Measurements from ENCODE around the gene C11orf91. TPM values are rescaled to one million over a fixed set of nuclear protein-coding genes. Genes with fewer than 3 reads are reported as not detected.

Gene C11orf91
- total and polyA plus RNA-seq, 2 donors (not counting 3 experiments of a cell fraction or from before 2014, with no cell fraction given) = 0.94 to 2.1 TPM

DNA sequence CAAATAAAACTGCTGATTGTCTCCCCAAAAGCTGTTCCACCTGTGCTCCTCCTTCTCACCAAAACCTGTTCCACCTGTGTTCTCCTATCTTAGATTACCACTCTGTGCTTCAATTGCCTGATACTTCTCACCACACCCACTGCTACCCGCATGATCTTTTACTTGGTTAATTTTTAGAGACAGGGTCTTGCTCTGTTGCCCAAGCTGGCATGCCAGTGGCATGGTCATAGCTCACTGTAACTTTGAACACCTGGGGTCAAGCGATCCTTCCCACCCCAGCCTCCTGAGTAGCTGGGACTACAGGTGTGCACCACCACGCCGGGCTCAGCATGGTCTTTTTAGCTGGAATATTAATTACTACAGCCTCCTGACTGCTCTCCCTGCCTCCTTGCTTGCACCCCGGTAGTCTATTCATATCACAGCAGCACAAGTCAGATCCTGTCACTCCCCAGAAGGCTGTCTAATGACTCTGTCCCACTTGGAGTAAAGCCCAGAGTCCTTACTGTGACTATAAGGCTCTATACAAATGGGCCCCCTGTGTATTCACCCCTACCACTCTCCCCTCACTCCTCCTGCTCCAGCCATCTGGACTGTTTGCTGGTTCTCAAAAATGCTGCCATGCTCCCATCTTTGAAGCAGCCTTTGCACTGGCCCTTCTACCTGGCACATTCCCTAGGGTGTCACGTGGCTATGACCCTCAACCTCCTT, 3.5 kb downstream of the C11orf91 start:
- POLR2A ChIA-PET = no interaction called here
- H3K4me3 ChIP-seq (replicated peaks in 1 of 3; ENCODE audit: insufficient read depth in 1 of 3, low read depth in 1 of 3, low read length in 3 of 3) = no peak overlapping the region
- CTCF ChIA-PET = interaction anchor here (1.4 kb wide), 1 partner anchor 45 kb away, joined by 9 read pairs; no protein-coding TSS in a partner anchor
- intact Hi-C loops (cut with micrococcal nuclease) (no loop called here), dilution Hi-C loops (cut with MboI; ENCODE audit: extremely low pct_ligation_motif_present, low sequenced_read_pairs) (no loop called here)
- no peaks in the 10 kb centered on the region for H3K9me3 ChIP-seq (replicated peaks; ENCODE audit: control insufficient read depth, insufficient read depth, low read length)
- TF ChIP-seq, protein P1, sequence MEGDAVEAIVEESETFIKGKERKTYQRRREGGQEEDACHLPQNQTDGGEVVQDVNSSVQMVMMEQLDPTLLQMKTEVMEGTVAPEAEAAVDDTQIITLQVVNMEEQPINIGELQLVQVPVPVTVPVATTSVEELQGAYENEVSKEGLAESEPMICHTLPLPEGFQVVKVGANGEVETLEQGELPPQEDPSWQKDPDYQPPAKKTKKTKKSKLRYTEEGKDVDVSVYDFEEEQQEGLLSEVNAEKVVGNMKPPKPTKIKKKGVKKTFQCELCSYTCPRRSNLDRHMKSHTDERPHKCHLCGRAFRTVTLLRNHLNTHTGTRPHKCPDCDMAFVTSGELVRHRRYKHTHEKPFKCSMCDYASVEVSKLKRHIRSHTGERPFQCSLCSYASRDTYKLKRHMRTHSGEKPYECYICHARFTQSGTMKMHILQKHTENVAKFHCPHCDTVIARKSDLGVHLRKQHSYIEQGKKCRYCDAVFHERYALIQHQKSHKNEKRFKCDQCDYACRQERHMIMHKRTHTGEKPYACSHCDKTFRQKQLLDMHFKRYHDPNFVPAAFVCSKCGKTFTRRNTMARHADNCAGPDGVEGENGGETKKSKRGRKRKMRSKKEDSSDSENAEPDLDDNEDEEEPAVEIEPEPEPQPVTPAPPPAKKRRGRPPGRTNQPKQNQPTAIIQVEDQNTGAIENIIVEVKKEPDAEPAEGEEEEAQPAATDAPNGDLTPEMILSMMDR (IDR thresholded peaks at IDR 0.05; ENCODE audit: extremely low read depth in 1 of 2, insufficient read depth in 1 of 2, low read depth in 1 of 2, low read length in 2 of 2) = no peak
- no peak for TF ChIP-seq MYC (IDR thresholded peaks at IDR 0.05; ENCODE audit: low read depth, low read length)
- DNase-seq (ENCODE audit: low read depth, low spot score) (no peak), FAIRE-seq (no peak)
- no peaks in the 10 kb centered on the region for H4K20me1 ChIP-seq (replicated peaks; ENCODE audit: control insufficient read depth, extremely low read depth, insufficient read depth, low read length)
- BruUV-seq (replicated peaks) = no TSS peak
- H3K4me1 ChIP-seq (ENCODE audit: control insufficient read depth, extremely low read depth, insufficient read depth, low read length) = peaks cover 47% of the 10 kb centered on the region
- H3K27me3 ChIP-seq (ENCODE audit: control insufficient read depth in 2 of 2, insufficient read depth in 2 of 2, low read length in 2 of 2) = no peaks in the 10 kb centered on the region
- H3K27ac ChIP-seq (ENCODE audit: insufficient read depth, low read depth, low read length) = no peak overlapping the region
- H3K36me3 ChIP-seq (ENCODE audit: control insufficient read depth in 2 of 2, extremely low read depth in 1 of 2, insufficient read depth in 2 of 2, low read length in 2 of 2) = no peaks in the 10 kb centered on the region
- H3K79me2 ChIP-seq (ENCODE audit: control insufficient read depth, insufficient read depth, low read length) = no peaks in the 10 kb centered on the region
- H2AFZ ChIP-seq (ENCODE audit: low read depth, low read length) = no peak overlapping the region
- H3K9ac ChIP-seq (replicated peaks; ENCODE audit: extremely low read depth, insufficient read depth, low read length) = no peak overlapping the region
- no peak overlapping the region for H3K4me2 ChIP-seq (ENCODE audit: insufficient read depth, low read length)
- no peaks in the 10 kb centered on the region for H3K9me1 ChIP-seq (replicated peaks; ENCODE audit: control insufficient read depth, extremely low read depth, insufficient read depth, low read length)

DNA sequence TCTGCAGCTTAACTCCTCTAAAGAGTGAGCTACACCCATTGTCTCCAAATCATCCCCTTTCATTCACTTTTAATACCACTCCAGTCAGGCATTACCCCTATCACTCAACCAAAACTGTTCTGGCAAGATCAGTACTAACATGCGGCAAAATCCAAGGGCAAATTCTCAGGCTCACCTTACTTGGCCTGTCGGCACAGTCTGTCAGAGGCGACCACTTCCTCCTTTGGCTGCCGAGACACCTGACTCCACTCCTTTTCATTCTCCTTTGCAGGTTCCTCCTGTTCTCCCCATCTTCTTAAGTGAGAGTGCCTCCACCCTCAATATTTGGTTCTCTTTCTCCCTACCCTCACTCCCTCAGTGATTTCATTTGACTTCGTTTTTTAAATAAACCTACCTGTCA, 4.2 kb downstream of the C11orf91 start:
- TF ChIP-seq POLR2AphosphoS5 (IDR thresholded peaks at IDR 0.05; ENCODE audit: insufficient read depth, low read depth, low read length) (no peak), MYC (IDR thresholded peaks at IDR 0.05; ENCODE audit: low read depth, low read length) (no peak), GATA2 (IDR thresholded peaks at IDR 0.05; ENCODE audit: insufficient read depth, insufficient read length, low read depth, low read length) (no peak), POLR2A (IDR thresholded peaks at IDR 0.05; ENCODE audit: low read depth, low read length) (no peak), EZH2 (IDR thresholded peaks at IDR 0.05; ENCODE audit: borderline replicate concordance, low read depth, low read length, severe bottlenecking) (no peak), FOS (IDR thresholded peaks at IDR 0.05; ENCODE audit: borderline replicate concordance, insufficient read depth, low read length) (no peak), JUN (IDR thresholded peaks at IDR 0.05; ENCODE audit: borderline replicate concordance, insufficient read depth, insufficient read length, low read depth) (no peak)
- TF ChIP-seq, protein P1 (IDR thresholded peaks at IDR 0.05; ENCODE audit: extremely low read depth in 1 of 2, insufficient read depth in 1 of 2, low read depth in 1 of 2, low read length in 2 of 2) = no peak
- TF ChIP-seq, protein P2, sequence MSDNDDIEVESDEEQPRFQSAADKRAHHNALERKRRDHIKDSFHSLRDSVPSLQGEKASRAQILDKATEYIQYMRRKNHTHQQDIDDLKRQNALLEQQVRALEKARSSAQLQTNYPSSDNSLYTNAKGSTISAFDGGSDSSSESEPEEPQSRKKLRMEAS (IDR thresholded peaks at IDR 0.05; ENCODE audit: insufficient read depth, insufficient read length) = no peak

More for the DNA sequence above, 4.2 kb downstream of the C11orf91 start:
- H3K79me2 ChIP-seq (ENCODE audit: control insufficient read depth, insufficient read depth, low read length) = no peaks in the 10 kb centered on the region
- H4K20me1 ChIP-seq (replicated peaks; ENCODE audit: control insufficient read depth, extremely low read depth, insufficient read depth, low read length) = no peaks in the 10 kb centered on the region
- no peak overlapping the region for H2AFZ ChIP-seq (ENCODE audit: low read depth, low read length)
- H3K4me2 ChIP-seq (ENCODE audit: insufficient read depth, low read length) = no peak overlapping the region
- FAIRE-seq = no peak
- no peak overlapping the region for H3K9ac ChIP-seq (replicated peaks; ENCODE audit: extremely low read depth, insufficient read depth, low read length)
- dilution Hi-C loops (cut with MboI; ENCODE audit: extremely low pct_ligation_motif_present, low sequenced_read_pairs) = no loop called here
- H3K27ac ChIP-seq (ENCODE audit: insufficient read depth, low read depth, low read length) = no peak overlapping the region
- ChIA-PET POLR2A (no interaction called here), CTCF (interaction anchor here (1.4 kb wide), 1 partner anchor 46 kb away, joined by 9 read pairs; no protein-coding TSS in a partner anchor)
- H3K9me1 ChIP-seq (replicated peaks; ENCODE audit: control insufficient read depth, extremely low read depth, insufficient read depth, low read length) = no peaks in the 10 kb centered on the region
- peaks cover 47% of the 10 kb centered on the region for H3K4me1 ChIP-seq (ENCODE audit: control insufficient read depth, extremely low read depth, insufficient read depth, low read length)
- H3K9me3 ChIP-seq (replicated peaks; ENCODE audit: control insufficient read depth, insufficient read depth, low read length) = no peaks in the 10 kb centered on the region
- H3K27me3 ChIP-seq (ENCODE audit: control insufficient read depth in 2 of 2, insufficient read depth in 2 of 2, low read length in 2 of 2) = no peaks in the 10 kb centered on the region
- DNase-seq (ENCODE audit: low read depth, low spot score) = no peak
- no peak overlapping the region for H3K4me3 ChIP-seq (replicated peaks in 1 of 3; ENCODE audit: insufficient read depth in 1 of 3, low read depth in 1 of 3, low read length in 3 of 3)
- intact Hi-C loops (cut with micrococcal nuclease) = no loop called here
- BruUV-seq (replicated peaks) = no TSS peak
- H3K36me3 ChIP-seq (ENCODE audit: control insufficient read depth in 2 of 2, extremely low read depth in 1 of 2, insufficient read depth in 2 of 2, low read length in 2 of 2) = no peaks in the 10 kb centered on the region

All from endothelial cell of umbilical vein (primary cell).